Measurements from ENCODE around the gene ARSG. TPM values are rescaled to one million over a fixed set of nuclear protein-coding genes. Genes with fewer than 3 reads are reported as not detected.
"Not testable (repeated sequence)": the region's sequence is repeated elsewhere in the genome, so short reads cannot be mapped to it uniquely, and the experiment has no call there.

The ARSG gene
- total RNA-seq, 1 donor from 2014 or later: 19.6 TPM

DNA sequence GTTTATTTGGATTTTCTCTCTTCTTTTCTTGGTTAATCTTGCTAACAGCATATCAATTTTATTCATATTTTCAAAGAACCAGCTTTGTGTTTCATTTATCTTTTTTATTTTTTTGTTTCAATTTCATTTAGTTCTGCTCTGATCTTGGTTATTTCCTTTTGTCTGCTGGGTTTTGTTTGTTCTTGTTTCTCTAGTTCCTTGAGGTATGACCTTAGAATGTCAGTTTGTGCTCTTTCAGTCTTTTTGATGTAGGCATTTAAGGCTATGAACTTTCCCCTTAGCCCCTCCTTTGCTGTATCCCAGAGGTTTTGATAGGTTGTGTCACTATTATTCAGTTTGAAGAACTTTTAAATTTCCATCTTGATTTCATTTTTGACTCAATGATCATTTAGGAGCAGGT, 123.6 kb downstream of the ARSG start:
- peaks cover 12% of the 10 kb centered on the region for H3K4me1 Mint-ChIP-seq
- H3K4me3 Mint-ChIP-seq: peak overlapping the region; percentile 11
- H3K36me3 Mint-ChIP-seq (ENCODE audit: low read depth); H3K27ac Mint-ChIP-seq; ATAC-seq (ENCODE audit: low read depth); H3K9me3 Mint-ChIP-seq; POLR2A ChIA-PET; DNase-seq; H3K27me3 Mint-ChIP-seq: not testable (repeated sequence)
- intact Hi-C loops (cut with micrococcal nuclease): loop anchor here (5.0 kb wide), 1 partner anchor 123 kb away; the partner anchor contains the start of genes ARSG and SLC16A6
- CTCF ChIA-PET: interaction anchor here (1.2 kb wide), 1 partner anchor 16 kb away, joined by 4 read pairs; no protein-coding TSS in a partner anchor

GRCh38 chr17:68417317-68417716, 126.0 kb downstream of the ARSG start:
- intact Hi-C loops (cut with micrococcal nuclease): no loop called here
- ChIA-PET CTCF (interaction anchor here (1.4 to 1.8 kb wide), 2 partner anchors 18 to 19 kb away, joined by 3 to 7 read pairs; no protein-coding TSS in a partner anchor), POLR2A (interaction anchor here (0.6 kb wide), 1 partner anchor 467 kb away, joined by 6 read pairs; no protein-coding TSS in a partner anchor)

GRCh38 chr17:68418876-68419275, 127.6 kb downstream of the ARSG start:
- CTCF ChIA-PET: interaction anchor here (1.0 kb wide), 1 partner anchor 13 kb away, joined by 3 read pairs; no protein-coding TSS in a partner anchor
- no peaks in the 10 kb centered on the region for H3K9me3 Mint-ChIP-seq
- TF ChIP-seq, protein P1, sequence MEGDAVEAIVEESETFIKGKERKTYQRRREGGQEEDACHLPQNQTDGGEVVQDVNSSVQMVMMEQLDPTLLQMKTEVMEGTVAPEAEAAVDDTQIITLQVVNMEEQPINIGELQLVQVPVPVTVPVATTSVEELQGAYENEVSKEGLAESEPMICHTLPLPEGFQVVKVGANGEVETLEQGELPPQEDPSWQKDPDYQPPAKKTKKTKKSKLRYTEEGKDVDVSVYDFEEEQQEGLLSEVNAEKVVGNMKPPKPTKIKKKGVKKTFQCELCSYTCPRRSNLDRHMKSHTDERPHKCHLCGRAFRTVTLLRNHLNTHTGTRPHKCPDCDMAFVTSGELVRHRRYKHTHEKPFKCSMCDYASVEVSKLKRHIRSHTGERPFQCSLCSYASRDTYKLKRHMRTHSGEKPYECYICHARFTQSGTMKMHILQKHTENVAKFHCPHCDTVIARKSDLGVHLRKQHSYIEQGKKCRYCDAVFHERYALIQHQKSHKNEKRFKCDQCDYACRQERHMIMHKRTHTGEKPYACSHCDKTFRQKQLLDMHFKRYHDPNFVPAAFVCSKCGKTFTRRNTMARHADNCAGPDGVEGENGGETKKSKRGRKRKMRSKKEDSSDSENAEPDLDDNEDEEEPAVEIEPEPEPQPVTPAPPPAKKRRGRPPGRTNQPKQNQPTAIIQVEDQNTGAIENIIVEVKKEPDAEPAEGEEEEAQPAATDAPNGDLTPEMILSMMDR (IDR thresholded peaks at IDR 0.05): no peak
- H3K4me3 Mint-ChIP-seq: no peak overlapping the region
- no peaks in the 10 kb centered on the region for H3K27me3 Mint-ChIP-seq
- POLR2A ChIA-PET: interaction anchor here (0.6 to 0.9 kb wide), 2 partner anchors 127 to 906 kb away, joined by 4 to 7 read pairs; no protein-coding TSS in a partner anchor
- H3K4me1 Mint-ChIP-seq: peaks cover 11% of the 10 kb centered on the region
- H3K36me3 Mint-ChIP-seq (ENCODE audit: low read depth): peaks cover 12% of the 10 kb centered on the region
- DNase-seq (no peak), ATAC-seq (ENCODE audit: low read depth) (no peak)
- no peak overlapping the region for H3K27ac Mint-ChIP-seq
- intact Hi-C loops (cut with micrococcal nuclease): no loop called here

More at GRCh38 chr17:68417317-68417716, 126.0 kb downstream of the ARSG start:
- no peaks in the 10 kb centered on the region for H3K9me3 Mint-ChIP-seq
- no peak overlapping the region for H3K27ac Mint-ChIP-seq
- H3K27me3 Mint-ChIP-seq: no peaks in the 10 kb centered on the region
- no peak for DNase-seq
- H3K4me1 Mint-ChIP-seq: peaks cover 12% of the 10 kb centered on the region
- no peak for ATAC-seq (ENCODE audit: low read depth)
- H3K36me3 Mint-ChIP-seq (ENCODE audit: low read depth): peaks cover 14% of the 10 kb centered on the region
- no peak overlapping the region for H3K4me3 Mint-ChIP-seq
- TF ChIP-seq, protein P1 (IDR thresholded peaks at IDR 0.05): no peak

GRCh38 chr17:68420065-68420464, 128.8 kb downstream of the ARSG start:
- Mint-ChIP-seq H3K4me1 (no peaks in the 10 kb centered on the region), H3K27me3 (no peaks in the 10 kb centered on the region), H3K27ac (no peak overlapping the region), H3K9me3 (no peaks in the 10 kb centered on the region), H3K36me3 (ENCODE audit: low read depth) (peaks cover 14% of the 10 kb centered on the region), H3K4me3 (no peak overlapping the region)
- DNase-seq (no peak), ATAC-seq (ENCODE audit: low read depth) (no peak)
- intact Hi-C loops (cut with micrococcal nuclease): no loop called here
- TF ChIP-seq, protein P1 (IDR thresholded peaks at IDR 0.05): no peak
- ChIA-PET CTCF (no interaction called here), POLR2A (no interaction called here)

GRCh38 chr17:68421486-68421885, 130.2 kb downstream of the ARSG start:
- ATAC-seq (ENCODE audit: low read depth) (no peak), DNase-seq (no peak)
- H3K27ac Mint-ChIP-seq: no peak overlapping the region
- no peaks in the 10 kb centered on the region for H3K27me3 Mint-ChIP-seq
- no peak overlapping the region for H3K4me3 Mint-ChIP-seq
- CTCF ChIA-PET: no interaction called here
- peaks cover 18% of the 10 kb centered on the region for H3K36me3 Mint-ChIP-seq (ENCODE audit: low read depth)
- no peaks in the 10 kb centered on the region for H3K9me3 Mint-ChIP-seq
- TF ChIP-seq, protein P1 (IDR thresholded peaks at IDR 0.05): no peak
- H3K4me1 Mint-ChIP-seq: no peaks in the 10 kb centered on the region
- POLR2A ChIA-PET: no interaction called here
- intact Hi-C loops (cut with micrococcal nuclease): no loop called here
